Stimulated activated CD4-positive, alpha-beta T cell treated with anti-CD3 and anti-CD28 coated beads, Interleukin-4, amount 100 ng/mL, for 1 hour (primary cell): Measurements from ENCODE around the gene OR10X1.

Experiments used
- DNase-seq: peaks from one replicate; pipeline ENCODE4 v3.0.0-alpha.2; 2020

Gene OR10X1

GRCh38 chr1:158579733-158580132 is at the start of gene OR10X1:
Gene OR10X1, minus strand, starts transcription at chr1:158579899. Its CDS starts 0 bp downstream, at chr1:158579899.
- DNase-seq: no peak

GRCh38 chr1:158613764-158614163 is 34.1 kb upstream of the OR10X1 start:
- DNase-seq: no peak

GRCh38 chr1:158611916-158612315 is 32.2 kb upstream of the OR10X1 start:
- no peak for DNase-seq

GRCh38 chr1:158607296-158607695 is 27.6 kb upstream of the OR10X1 start:
- DNase-seq: no peak

- no peak for DNase-seq
Observed at GRCh38 chr1:158604968-158605367, 25.3 kb upstream of the OR10X1 start, which contains the start of gene OR10Z1. Gene OR10Z1, plus strand, starts transcription at chr1:158605268. Its CDS starts 1,171 bp downstream, at chr1:158606439.

GRCh38 chr1:158600735-158601134 is 21.0 kb upstream of the OR10X1 start:
- no peak for DNase-seq

- DNase-seq: no peak
Observed at GRCh38 chr1:158586942-158587341, 7.2 kb upstream of the OR10X1 start.

GRCh38 chr1:158583962-158584361 is 4.3 kb upstream of the OR10X1 start:
- no peak for DNase-seq

GRCh38 chr1:158577561-158577960 is 2.1 kb downstream of the OR10X1 start:
- no peak for DNase-seq

GRCh38 chr1:158572226-158572625 is 7.5 kb downstream of the OR10X1 start:
- DNase-seq: no peak

GRCh38 chr1:158570480-158570879 is 9.2 kb downstream of the OR10X1 start, which contains the start of gene OR6P1:
Gene OR6P1, minus strand, starts transcription at chr1:158570580. Its CDS starts 6,976 bp downstream, at chr1:158563604.
- no peak for DNase-seq

- DNase-seq: no peak
Observed at GRCh38 chr1:158564608-158565007, 15.1 kb downstream of the OR10X1 start.

GRCh38 chr1:158563853-158564252 is 15.8 kb downstream of the OR10X1 start:
- DNase-seq: no peak

GRCh38 chr1:158559696-158560095 is 20.0 kb downstream of the OR10X1 start:
- no peak for DNase-seq

GRCh38 chr1:158554352-158554751 is 25.3 kb downstream of the OR10X1 start, which contains the start of gene OR6Y1:
Gene OR6Y1, minus strand, starts transcription at chr1:158554405. Its CDS starts 6,300 bp downstream, at chr1:158548105.
- DNase-seq: no peak

GRCh38 chr1:158552296-158552695 is 27.4 kb downstream of the OR10X1 start:
- no peak for DNase-seq

- no peak for DNase-seq
Observed at GRCh38 chr1:158547533-158547932, 32.2 kb downstream of the OR10X1 start.

GRCh38 chr1:158537609-158538008 is 42.1 kb downstream of the OR10X1 start:
- DNase-seq: no peak

GRCh38 chr1:158534496-158534895 is 45.2 kb downstream of the OR10X1 start:
- no peak for DNase-seq
